HG02938 (cell line): ENCODE data around the gene GUCY2D.
"Not testable (repeated sequence)": the region's sequence is repeated elsewhere in the genome, so short reads cannot be mapped to it uniquely, and the experiment has no call there.

Source experiments
- ATAC-seq: cut with Tn5 transposase; IDR thresholded peaks from one replicate; pipeline ENCODE4 v1.9.1; 2021; ENCODE audit warnings: mild to moderate bottlenecking, moderate library complexity; ENCODE audit not compliant: unreplicated experiment

Gene GUCY2D

GRCh38 chr17:8001976-8002720, at the start of gene GUCY2D:
Gene GUCY2D (plus strand): TSS chr17:8002615. CDS start chr17:8003048, 433 bp downstream.
- no peak for ATAC-seq

GRCh38 chr17:7953266-7953665, 49.1 kb upstream of the GUCY2D start:
- not testable (repeated sequence) for ATAC-seq

GRCh38 chr17:7955414-7956227, 46.8 kb upstream of the GUCY2D start:
- ATAC-seq: no peak

- no peak for ATAC-seq
Observed at GRCh38 chr17:7956228-7956965, 46.0 kb upstream of the GUCY2D start.

GRCh38 chr17:7959503-7960253, 42.7 kb upstream of the GUCY2D start:
- ATAC-seq: no peak

GRCh38 chr17:7961421-7961820, 41.0 kb upstream of the GUCY2D start:
- no peak for ATAC-seq

GRCh38 chr17:7967751-7968150, 34.7 kb upstream of the GUCY2D start:
- no peak for ATAC-seq

GRCh38 chr17:7969433-7969832, 33.0 kb upstream of the GUCY2D start:
- ATAC-seq: no peak

GRCh38 chr17:7971651-7972050, 30.8 kb upstream of the GUCY2D start:
- no peak for ATAC-seq

- ATAC-seq: no peak
Observed at GRCh38 chr17:7972131-7972785, 30.2 kb upstream of the GUCY2D start.

GRCh38 chr17:7974638-7975131, 27.7 kb upstream of the GUCY2D start:
- no peak for ATAC-seq

- no peak for ATAC-seq
Observed at GRCh38 chr17:7977039-7977438, 25.4 kb upstream of the GUCY2D start.

GRCh38 chr17:7977805-7978204, 24.6 kb upstream of the GUCY2D start:
- no peak for ATAC-seq

- ATAC-seq: no peak
Observed at GRCh38 chr17:7982173-7982572, 20.2 kb upstream of the GUCY2D start.

GRCh38 chr17:7982666-7983065, 19.7 kb upstream of the GUCY2D start:
- no peak for ATAC-seq

GRCh38 chr17:7984904-7985303, 17.5 kb upstream of the GUCY2D start:
- ATAC-seq: no peak

- ATAC-seq: no peak
Observed at GRCh38 chr17:7987112-7987893, 15.1 kb upstream of the GUCY2D start.

GRCh38 chr17:7988750-7989178, 13.7 kb upstream of the GUCY2D start:
- ATAC-seq: no peak
